Activated naive CD8-positive, alpha-beta T cell treated with anti-CD3 and anti-CD28 coated beads, Interleukin-2, amount 50 U/mL, for 24 hours (primary cell): ENCODE measurements around the gene EXD3.

ENCODE experiments used
- ATAC-seq: fragments of 150-1000 bp; cut with Tn5 transposase; one replicate; pipeline ENCODE4 v1.10.0; 2021
- DNase-seq: peaks from one replicate; pipeline ENCODE4 v3.0.0; 2021
- H3K27ac Mint-ChIP-seq: one replicate; pipeline ENCODE4 v1.8.0; 2021; ENCODE audit warnings: mild to moderate bottlenecking, mixed read lengths
- H3K27me3 Mint-ChIP-seq: one replicate; pipeline ENCODE4 v1.8.0; 2021; ENCODE audit warnings: mixed read lengths
- H3K36me3 Mint-ChIP-seq: one replicate; pipeline ENCODE4 v1.8.0; 2021; ENCODE audit warnings: low read depth, mixed read lengths
- H3K4me1 Mint-ChIP-seq: one replicate; pipeline ENCODE4 v1.8.0; 2021; ENCODE audit warnings: mixed read lengths
- H3K4me3 Mint-ChIP-seq: one replicate; pipeline ENCODE4 v1.8.0; 2021; ENCODE audit warnings: mild to moderate bottlenecking, moderate library complexity, mixed read lengths
- H3K9me3 Mint-ChIP-seq: one replicate; pipeline ENCODE4 v1.8.0; 2021; ENCODE audit warnings: mixed read lengths

The EXD3 gene

GRCh38 chr9:137461316-137461662 is 38.3 kb upstream of the EXD3 start:
- no peak for ATAC-seq
- no peaks in the 10 kb centered on the region for H3K27me3 Mint-ChIP-seq
- H3K9me3 Mint-ChIP-seq: no peaks in the 10 kb centered on the region
- peak overlapping the region; percentile 81 for H3K4me3 Mint-ChIP-seq
- peaks cover under 1% of the 10 kb centered on the region for H3K36me3 Mint-ChIP-seq
- peaks cover 30% of the 10 kb centered on the region for H3K4me1 Mint-ChIP-seq
- DNase-seq: no peak
- no peak overlapping the region for H3K27ac Mint-ChIP-seq

- no peaks in the 10 kb centered on the region for H3K27me3 Mint-ChIP-seq
- no peak for DNase-seq
- peaks cover 5% of the 10 kb centered on the region for H3K36me3 Mint-ChIP-seq
- H3K27ac Mint-ChIP-seq: no peak overlapping the region
- no peaks in the 10 kb centered on the region for H3K9me3 Mint-ChIP-seq
- no peak for ATAC-seq
- peaks cover 34% of the 10 kb centered on the region for H3K4me1 Mint-ChIP-seq
- peak overlapping the region; percentile 50 for H3K4me3 Mint-ChIP-seq
These were observed 37.7 kb upstream of the EXD3 start for GRCh38 chr9:137460363-137461315.

GRCh38 chr9:137459601-137460362 is 36.8 kb upstream of the EXD3 start:
- H3K36me3 Mint-ChIP-seq: peaks cover 7% of the 10 kb centered on the region
- H3K4me1 Mint-ChIP-seq: peaks cover 38% of the 10 kb centered on the region
- peak overlapping the region; percentile 33 for H3K4me3 Mint-ChIP-seq
- no peaks in the 10 kb centered on the region for H3K27me3 Mint-ChIP-seq
- peak overlapping the region; percentile 30 for H3K27ac Mint-ChIP-seq
- DNase-seq: no peak
- no peak for ATAC-seq
- H3K9me3 Mint-ChIP-seq: no peaks in the 10 kb centered on the region

GRCh38 chr9:137459152-137459600 is 36.2 kb upstream of the EXD3 start, which contains the start of gene NSMF:
Gene NSMF, minus strand, starts transcription at chr9:137459334. Its CDS starts 232 bp downstream, at chr9:137459102.
- Mint-ChIP-seq H3K27ac (peak within 1 kb of the TSS; percentile 30), H3K9me3 (no peaks in the 10 kb centered on the region), H3K4me1 (peaks cover 43% of the 10 kb centered on the region), H3K36me3 (peaks cover 10% of the 10 kb centered on the region), H3K27me3 (no peaks in the 10 kb centered on the region), H3K4me3 (peak within 1 kb of the TSS; percentile 40)
- ATAC-seq: peak; percentile 58
- DNase-seq: peak; percentile 97

- H3K4me1 Mint-ChIP-seq: peaks cover 46% of the 10 kb centered on the region
- peak overlapping the region; percentile 40 for H3K4me3 Mint-ChIP-seq
- no peaks in the 10 kb centered on the region for H3K9me3 Mint-ChIP-seq
- ATAC-seq (peak; percentile 0), DNase-seq (peak; percentile 25)
- no peaks in the 10 kb centered on the region for H3K27me3 Mint-ChIP-seq
- peaks cover 13% of the 10 kb centered on the region for H3K36me3 Mint-ChIP-seq
- H3K27ac Mint-ChIP-seq: no peak overlapping the region
These were observed 35.5 kb upstream of the EXD3 start for GRCh38 chr9:137458194-137459151.

GRCh38 chr9:137457406-137458193 is 34.6 kb upstream of the EXD3 start:
- DNase-seq: no peak
- Mint-ChIP-seq H3K4me3 (peak overlapping the region; percentile 38), H3K36me3 (peaks cover 14% of the 10 kb centered on the region), H3K27me3 (no peaks in the 10 kb centered on the region), H3K4me1 (peaks cover 42% of the 10 kb centered on the region), H3K9me3 (no peaks in the 10 kb centered on the region), H3K27ac (no peak overlapping the region)
- ATAC-seq: no peak

DNA sequence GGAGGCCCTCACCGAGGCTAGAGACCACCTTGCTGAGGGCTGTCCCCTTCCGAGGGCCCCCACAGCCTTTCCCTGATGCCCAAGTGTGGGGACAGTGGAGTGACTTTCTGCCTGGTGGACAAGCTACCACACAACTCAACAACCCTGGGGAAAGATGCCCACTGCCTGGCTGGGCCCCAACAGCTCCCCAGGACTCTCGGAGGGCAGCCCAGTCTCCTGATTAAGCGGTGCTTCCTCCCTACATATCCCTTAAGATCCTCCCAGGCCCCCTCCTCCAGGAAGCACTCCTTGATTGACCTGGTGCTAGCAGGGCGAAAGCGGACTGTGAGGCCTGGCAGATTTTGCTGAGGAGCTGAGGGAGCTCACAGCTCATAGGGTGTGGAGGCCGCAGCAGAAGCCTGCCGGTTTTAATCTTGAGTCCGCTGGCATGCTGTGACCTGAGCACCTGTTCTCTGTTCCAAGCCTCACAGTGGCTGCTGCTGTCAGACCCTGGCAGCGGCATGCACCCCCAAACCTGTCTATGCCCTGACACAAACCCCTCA is 34.0 kb upstream of the EXD3 start:
- Mint-ChIP-seq H3K4me3 (peak overlapping the region; percentile 14), H3K27ac (no peak overlapping the region), H3K36me3 (peaks cover 19% of the 10 kb centered on the region), H3K4me1 (peaks cover 43% of the 10 kb centered on the region), H3K27me3 (no peaks in the 10 kb centered on the region), H3K9me3 (no peaks in the 10 kb centered on the region)
- ATAC-seq (no peak), DNase-seq (no peak)

DNA sequence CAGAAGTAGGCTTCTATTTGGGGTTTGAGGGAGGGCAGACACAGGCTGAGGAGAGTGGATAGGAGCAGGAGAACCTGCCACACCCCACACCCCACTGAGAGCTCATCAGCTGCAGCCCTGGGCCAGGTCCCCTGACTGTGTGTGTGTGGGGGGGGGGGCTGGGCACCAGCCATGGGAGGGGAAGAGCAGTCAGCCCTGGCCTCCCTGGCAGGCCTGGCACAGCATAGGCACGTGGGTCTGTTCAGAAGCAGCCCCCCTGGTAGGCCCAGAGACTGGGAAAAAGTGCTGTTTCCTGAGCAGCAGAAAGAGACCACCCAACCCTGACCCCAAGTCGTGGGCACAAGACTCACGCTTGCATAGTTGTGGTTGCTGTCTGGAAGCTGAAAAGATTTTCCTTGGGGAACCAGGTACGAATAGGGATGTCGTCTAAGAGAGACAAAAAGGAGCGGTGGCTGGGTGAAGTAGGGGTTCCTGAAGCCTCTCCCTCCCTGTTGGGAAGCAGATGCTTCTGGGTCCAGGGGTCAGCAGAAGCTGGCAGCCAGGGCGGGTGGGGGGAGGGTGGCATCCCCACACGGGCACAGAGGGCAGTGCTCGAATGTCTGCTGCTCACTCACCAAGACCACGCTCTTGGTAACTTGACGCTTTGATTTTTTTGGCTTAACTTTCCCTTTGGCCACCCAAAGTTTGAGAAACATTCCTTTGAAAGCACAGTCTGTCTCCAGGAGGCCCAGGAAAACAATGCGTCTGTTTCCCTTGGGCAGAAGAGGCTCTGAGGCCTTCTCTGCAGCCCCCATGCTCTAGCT is 33.3 kb upstream of the EXD3 start:
- H3K27me3 Mint-ChIP-seq: no peaks in the 10 kb centered on the region
- peaks cover 41% of the 10 kb centered on the region for H3K4me1 Mint-ChIP-seq
- no peak overlapping the region for H3K27ac Mint-ChIP-seq
- no peak for ATAC-seq
- H3K4me3 Mint-ChIP-seq: no peak overlapping the region
- no peaks in the 10 kb centered on the region for H3K9me3 Mint-ChIP-seq
- H3K36me3 Mint-ChIP-seq: peaks cover 19% of the 10 kb centered on the region
- DNase-seq: no peak

DNA sequence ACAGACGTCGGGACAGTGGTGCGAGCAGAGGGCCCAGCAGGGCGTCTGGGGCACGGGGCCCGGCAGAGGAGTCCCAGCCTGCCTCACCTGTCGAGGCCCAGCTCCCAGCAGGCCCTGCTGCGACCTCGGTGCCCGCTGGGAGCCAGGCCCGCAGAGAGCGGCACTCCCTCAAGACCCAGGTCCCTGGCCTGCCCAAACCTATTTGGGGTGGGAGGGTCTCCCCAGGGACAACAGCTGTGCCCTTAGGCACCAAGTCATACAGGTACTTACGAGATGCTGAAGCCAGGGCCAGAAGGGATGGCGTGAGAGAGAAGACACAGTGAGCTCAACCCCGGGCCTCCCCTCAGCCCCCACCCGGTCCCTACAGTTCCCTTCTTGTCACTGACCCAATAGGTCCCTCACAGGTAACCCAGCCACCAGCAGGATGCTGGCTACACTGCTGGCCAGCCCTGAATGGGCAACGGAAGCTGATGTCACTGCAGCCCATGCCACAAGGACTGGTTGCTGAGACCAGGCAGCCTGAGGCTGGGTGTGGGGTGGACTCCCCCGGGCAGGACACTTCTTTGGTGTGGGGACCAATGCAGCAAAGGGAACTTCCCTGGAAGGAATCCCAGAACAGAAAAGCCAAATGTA is 32.5 kb upstream of the EXD3 start:
- Mint-ChIP-seq H3K4me1 (peaks cover 37% of the 10 kb centered on the region), H3K9me3 (no peaks in the 10 kb centered on the region), H3K27ac (no peak overlapping the region)

GRCh38 chr9:137454597-137455358 is 31.8 kb upstream of the EXD3 start:
- H3K9me3 Mint-ChIP-seq: no peaks in the 10 kb centered on the region
- H3K27ac Mint-ChIP-seq: no peak overlapping the region
- ATAC-seq: no peak
- no peak overlapping the region for H3K4me3 Mint-ChIP-seq
- H3K36me3 Mint-ChIP-seq: peaks cover 21% of the 10 kb centered on the region
- no peaks in the 10 kb centered on the region for H3K27me3 Mint-ChIP-seq
- DNase-seq: no peak
- H3K4me1 Mint-ChIP-seq: peaks cover 36% of the 10 kb centered on the region

More for the DNA sequence above, 32.5 kb upstream of the EXD3 start:
- ATAC-seq (no peak), DNase-seq (no peak)
- Mint-ChIP-seq H3K27me3 (no peaks in the 10 kb centered on the region), H3K36me3 (peaks cover 19% of the 10 kb centered on the region), H3K4me3 (no peak overlapping the region)

GRCh38 chr9:137454145-137454596 is 31.2 kb upstream of the EXD3 start:
- Mint-ChIP-seq H3K36me3 (peaks cover 21% of the 10 kb centered on the region), H3K4me3 (no peak overlapping the region), H3K27me3 (no peaks in the 10 kb centered on the region), H3K4me1 (peaks cover 32% of the 10 kb centered on the region), H3K9me3 (no peaks in the 10 kb centered on the region), H3K27ac (no peak overlapping the region)
- DNase-seq: peak; percentile 45
- no peak for ATAC-seq
